ENCODE data around the gene MED14.

DNA sequence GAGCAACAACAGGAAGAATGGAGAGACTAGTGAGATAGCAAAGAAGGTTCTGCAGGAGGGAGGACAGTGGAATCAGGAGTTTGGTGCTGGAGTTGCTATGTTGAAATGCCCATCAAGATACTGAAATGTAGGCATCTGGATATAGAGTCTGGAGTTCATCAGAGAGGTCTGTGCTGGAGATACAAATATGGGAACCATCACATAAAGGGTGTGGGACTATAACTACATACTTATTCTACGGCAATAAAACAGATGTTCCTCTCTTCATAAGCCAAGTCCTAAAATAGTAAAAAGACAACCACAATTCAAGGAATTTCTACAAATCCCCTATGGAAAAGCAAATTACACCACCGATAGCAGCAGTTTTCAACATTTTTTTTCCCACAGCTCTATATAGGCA lies 1.6 kb downstream of the MED14 start:
- TF ChIP-seq, protein P1, sequence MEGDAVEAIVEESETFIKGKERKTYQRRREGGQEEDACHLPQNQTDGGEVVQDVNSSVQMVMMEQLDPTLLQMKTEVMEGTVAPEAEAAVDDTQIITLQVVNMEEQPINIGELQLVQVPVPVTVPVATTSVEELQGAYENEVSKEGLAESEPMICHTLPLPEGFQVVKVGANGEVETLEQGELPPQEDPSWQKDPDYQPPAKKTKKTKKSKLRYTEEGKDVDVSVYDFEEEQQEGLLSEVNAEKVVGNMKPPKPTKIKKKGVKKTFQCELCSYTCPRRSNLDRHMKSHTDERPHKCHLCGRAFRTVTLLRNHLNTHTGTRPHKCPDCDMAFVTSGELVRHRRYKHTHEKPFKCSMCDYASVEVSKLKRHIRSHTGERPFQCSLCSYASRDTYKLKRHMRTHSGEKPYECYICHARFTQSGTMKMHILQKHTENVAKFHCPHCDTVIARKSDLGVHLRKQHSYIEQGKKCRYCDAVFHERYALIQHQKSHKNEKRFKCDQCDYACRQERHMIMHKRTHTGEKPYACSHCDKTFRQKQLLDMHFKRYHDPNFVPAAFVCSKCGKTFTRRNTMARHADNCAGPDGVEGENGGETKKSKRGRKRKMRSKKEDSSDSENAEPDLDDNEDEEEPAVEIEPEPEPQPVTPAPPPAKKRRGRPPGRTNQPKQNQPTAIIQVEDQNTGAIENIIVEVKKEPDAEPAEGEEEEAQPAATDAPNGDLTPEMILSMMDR (IDR thresholded peaks at IDR 0.05): no peak
- no peak for TF ChIP-seq POLR2A (IDR thresholded peaks at IDR 0.05)

Data from esophagus squamous epithelium (tissue), 4 donors.